Colonic mucosa (tissue), 4 donors: ENCODE measurements around the gene FAM193A. TPM values are rescaled to one million over a fixed set of nuclear protein-coding genes. Genes with fewer than 3 reads are reported as not detected.

ENCODE experiments used
- DNase-seq: peaks from one replicate; pipeline ENCODE4 v3.0.0-alpha.2; 2020
- H3K27ac ChIP-seq: fragments of 200-600 bp; one replicate; pipeline ENCODE4 v1.8.0; 2021
- H3K27me3 ChIP-seq: fragments of 200-600 bp; one replicate; pipeline ENCODE4 v1.8.0; 2021
- H3K36me3 ChIP-seq: fragments of 200-600 bp; one replicate; pipeline ENCODE4 v1.8.0; 2021
- H3K4me1 ChIP-seq: fragments of 200-600 bp; one replicate; pipeline ENCODE4 v1.8.0; 2021; ENCODE audit warnings: mild to moderate bottlenecking
- H3K4me3 ChIP-seq: fragments of 200-600 bp; one replicate; pipeline ENCODE4 v1.8.0; 2021
- H3K9ac ChIP-seq, 2 donors: one replicate each; pipeline ENCODE4 v1.7.0; 2013; ENCODE audit warnings: control low read depth in 2 of 2, low read depth in 2 of 2, low read length in 2 of 2
- H3K9me3 ChIP-seq: fragments of 200-600 bp; one replicate; pipeline ENCODE4 v1.8.0; 2021
- CTCF ChIP-seq: fragments of 200-600 bp; IDR thresholded peaks from one replicate; pipeline ENCODE4 v1.8.0; 2022; ENCODE audit warnings: antibody characterized with exemption, mild to moderate bottlenecking
- intact Hi-C: fragments of 100-400 bp; cut with DNase I; formaldehyde crosslinking; loops from one replicate; pipeline ENCODE4 v1.14.1; 2022
- total RNA-seq, 2 donors: library from RNA; stranded (reverse); fragmentation: NEBNext Ultra II Directional in 1 of 2; extraction: Animal tissue kit (Norgen Biotek cat#: 25700) in 1 of 2; gene quantifications; one replicate each; pipeline ENCODE4 v1.2.1, GENCODE V29; 2021
- donor health status: healthy.
- donor health status: DM: no; HTN: no; CAD: no.
- donor health status: DM: no; HTN: no; CAD: no.

The FAM193A gene
- total RNA-seq, 2 donors from 2014 or later = 18.0 to 25.8 TPM

- no peaks in the 10 kb centered on the region for H3K27me3 ChIP-seq
- no peak overlapping the region for H3K9ac ChIP-seq
- no peak for DNase-seq
- intact Hi-C loops = no loop called here
- no peak overlapping the region for H3K27ac ChIP-seq
- peaks cover 19% of the 10 kb centered on the region for H3K36me3 ChIP-seq
- no peak for TF ChIP-seq CTCF
- no peaks in the 10 kb centered on the region for H3K4me1 ChIP-seq
- H3K9me3 ChIP-seq = no peaks in the 10 kb centered on the region
- no peak overlapping the region for H3K4me3 ChIP-seq
These were observed 106.5 kb downstream of the FAM193A start for GRCh38 chr4:2642968-2643367.

- peaks cover 18% of the 10 kb centered on the region for H3K36me3 ChIP-seq
- H3K9ac ChIP-seq = no peak overlapping the region
- intact Hi-C loops = no loop called here
- H3K4me1 ChIP-seq = no peaks in the 10 kb centered on the region
- no peak overlapping the region for H3K4me3 ChIP-seq
- DNase-seq = no peak
- H3K27ac ChIP-seq = no peak overlapping the region
- no peak for TF ChIP-seq CTCF
- H3K27me3 ChIP-seq = no peaks in the 10 kb centered on the region
- no peaks in the 10 kb centered on the region for H3K9me3 ChIP-seq
These were observed 107.1 kb downstream of the FAM193A start for GRCh38 chr4:2643555-2643954.

GRCh38 chr4:2646396-2647149, 110.1 kb downstream of the FAM193A start:
- no peak for DNase-seq
- no peak for TF ChIP-seq CTCF
- H3K9me3 ChIP-seq = no peaks in the 10 kb centered on the region
- H3K27me3 ChIP-seq = no peaks in the 10 kb centered on the region
- H3K9ac ChIP-seq = no peak overlapping the region
- no peak overlapping the region for H3K4me3 ChIP-seq
- no peak overlapping the region for H3K27ac ChIP-seq
- no peaks in the 10 kb centered on the region for H3K4me1 ChIP-seq
- H3K36me3 ChIP-seq = peaks cover 7% of the 10 kb centered on the region
- intact Hi-C loops = no loop called here

GRCh38 chr4:2647403-2648158, 111.1 kb downstream of the FAM193A start:
- DNase-seq = no peak
- Histone ChIP-seq H3K36me3 (peaks cover 7% of the 10 kb centered on the region), H3K27ac (no peak overlapping the region)

More at GRCh38 chr4:2647403-2648158, 111.1 kb downstream of the FAM193A start:
- H3K9ac ChIP-seq = no peak overlapping the region
- no peak for TF ChIP-seq CTCF
- intact Hi-C loops = no loop called here
- no peaks in the 10 kb centered on the region for H3K4me1 ChIP-seq
- H3K4me3 ChIP-seq = no peak overlapping the region
- H3K27me3 ChIP-seq = no peaks in the 10 kb centered on the region
- H3K9me3 ChIP-seq = no peaks in the 10 kb centered on the region
